ENCODE results near the gene ZNF664.

- TF ChIP-seq, protein P1, sequence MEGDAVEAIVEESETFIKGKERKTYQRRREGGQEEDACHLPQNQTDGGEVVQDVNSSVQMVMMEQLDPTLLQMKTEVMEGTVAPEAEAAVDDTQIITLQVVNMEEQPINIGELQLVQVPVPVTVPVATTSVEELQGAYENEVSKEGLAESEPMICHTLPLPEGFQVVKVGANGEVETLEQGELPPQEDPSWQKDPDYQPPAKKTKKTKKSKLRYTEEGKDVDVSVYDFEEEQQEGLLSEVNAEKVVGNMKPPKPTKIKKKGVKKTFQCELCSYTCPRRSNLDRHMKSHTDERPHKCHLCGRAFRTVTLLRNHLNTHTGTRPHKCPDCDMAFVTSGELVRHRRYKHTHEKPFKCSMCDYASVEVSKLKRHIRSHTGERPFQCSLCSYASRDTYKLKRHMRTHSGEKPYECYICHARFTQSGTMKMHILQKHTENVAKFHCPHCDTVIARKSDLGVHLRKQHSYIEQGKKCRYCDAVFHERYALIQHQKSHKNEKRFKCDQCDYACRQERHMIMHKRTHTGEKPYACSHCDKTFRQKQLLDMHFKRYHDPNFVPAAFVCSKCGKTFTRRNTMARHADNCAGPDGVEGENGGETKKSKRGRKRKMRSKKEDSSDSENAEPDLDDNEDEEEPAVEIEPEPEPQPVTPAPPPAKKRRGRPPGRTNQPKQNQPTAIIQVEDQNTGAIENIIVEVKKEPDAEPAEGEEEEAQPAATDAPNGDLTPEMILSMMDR (conservative IDR thresholded peaks at IDR 0.05): no peak
- TF ChIP-seq ZFX (IDR thresholded peaks at IDR 0.05): no peak
Measured at GRCh38 chr12:123933214-123933613, 39.8 kb upstream of the ZNF664 start.

Measured in C4-2B (cell line).